ENCODE results near the gene SPATA13. TPM values are rescaled to one million over a fixed set of nuclear protein-coding genes. Genes with fewer than 3 reads are reported as not detected.

The SPATA13 gene
- total and polyA plus RNA-seq, 10 of the 15 experiments (the other 5 are each of a cell fraction or from before 2014, with no cell fraction given), result 2.4 to 11.1 (median 10.2) TPM

GRCh38 chr13:24223341-24224231 lies 63.1 kb downstream of the SPATA13 start (continued):
- 0 out of 4 replicates have a peak, but pooled peaks of 1 of the 2 experiments have one; percentile 18 for TF ChIP-seq IKZF2 (IDR thresholded peaks at IDR 0.05)

GRCh38 chr13:24224232-24224680 lies 63.7 kb downstream of the SPATA13 start:
- DNase-seq (ENCODE audit: low read depth, low spot score) (no peak), FAIRE-seq (no peak), ATAC-seq (no peak)
- H3K9me3 ChIP-seq (replicated peaks; ENCODE audit: control insufficient read depth, insufficient read depth, low read length), result no peaks in the 10 kb centered on the region
- ChIA-PET SMC1A (ENCODE audit: uncharacterized antibody, unreplicated experiment) (interaction anchor here (1.0 to 2.2 kb wide), 4 partner anchors 9 to 204 kb away, joined by 3 to 7 read pairs (median 3); no protein-coding TSS in a partner anchor), RAD21 (ENCODE audit: unreplicated experiment) (interaction anchor here (1.0 to 1.4 kb wide), 2 partner anchors 46 to 202 kb away, joined by 3 read pairs; no protein-coding TSS in a partner anchor), CTCF (interaction anchor here (0.7 to 15.2 kb wide), 4 partner anchors 9 to 299 kb away, joined by 3 to 155 read pairs (median 4); no protein-coding TSS in a partner anchor), POLR2A (no interaction called here)
- TF ChIP-seq ATF2 (IDR thresholded peaks at IDR 0.05; ENCODE audit: low read length), result no peak
- no peak for TF ChIP-seq TCF12 (IDR thresholded peaks at IDR 0.05; ENCODE audit: low read depth, low read length)
- no peak for TF ChIP-seq NKRF (conservative IDR thresholded peaks at IDR 0.05)
- no peak for TF ChIP-seq PRDM15 (CRISPR knock-in tag; IDR thresholded peaks at IDR 0.05)
- TF ChIP-seq JUNB (IDR thresholded peaks at IDR 0.05), result no peak
- no peak for TF ChIP-seq BHLHE40 (IDR thresholded peaks at IDR 0.05; ENCODE audit: borderline replicate concordance in 1 of 2, low read depth in 2 of 2, low read length in 1 of 2)
- no peaks in the 10 kb centered on the region for H3K27me3 ChIP-seq (replicated peaks in 1 of 2; ENCODE audit: control insufficient read depth in 2 of 2, insufficient read depth in 2 of 2, low read length in 1 of 2)
- H3K79me2 ChIP-seq (ENCODE audit: control insufficient read depth, insufficient read depth, low read length), result no peaks in the 10 kb centered on the region
- no peaks in the 10 kb centered on the region for H3K36me3 ChIP-seq (ENCODE audit: control insufficient read depth in 2 of 2, insufficient read depth in 2 of 2, low read length in 1 of 2)
- peak overlapping the region; percentile 81 for H2AFZ ChIP-seq (ENCODE audit: control insufficient read depth, low read depth, low read length)
- H3K4me1 ChIP-seq (ENCODE audit: control insufficient read depth, insufficient read depth, low read length), result peaks cover 20% of the 10 kb centered on the region
- in situ Hi-C loops (cut with MboI), result loop anchor here (5.0 kb wide), 1 partner anchor 202 kb away; no protein-coding TSS in a partner anchor
- intact Hi-C loops (cut with micrococcal nuclease; ENCODE audit: unreplicated experiment), result loop anchor here (10.0 kb wide), 1 partner anchor 759 kb away; no protein-coding TSS in a partner anchor
- no TSS peak for BruUV-seq (replicated peaks)
- peak overlapping the region; percentile 43; the same call in 1 of the 2 replicates for H3K9ac ChIP-seq (ENCODE audit: control insufficient read depth, insufficient read depth, low read length)
- no peaks in the 10 kb centered on the region for H4K20me1 ChIP-seq (ENCODE audit: control insufficient read depth, insufficient read depth)
- no peak overlapping the region; the same call in 1 of the 2 replicates for H3K27ac ChIP-seq (ENCODE audit: control insufficient read depth, insufficient read depth)
- peak overlapping the region; percentile 57; the same call in 1 of the 2 replicates for H3K4me3 ChIP-seq
- H3K4me2 ChIP-seq (ENCODE audit: control insufficient read depth, insufficient read depth), result peak overlapping the region; percentile 91
- WGBS (ENCODE audit: insufficient coverage, insufficient replicate concordance, low lambda C conversion rate, missing lambda C conversion rate), result 9% methylated on average over 9 of the region's 9 CpGs

Data from GM12878 (cell line).